Keratinocyte (primary cell): ENCODE data around the gene CELSR1.

ENCODE experiments used
- EZH2 ChIP-seq: IDR thresholded peaks from one replicate; pipeline ENCODE4 v1.6.1; 2012; ENCODE audit warnings: inconsistent platforms, mild to moderate bottlenecking, low read length, moderate library complexity
- TF ChIP-seq, protein P1 (sequence below), 3 experiments: IDR thresholded peaks in 1 of 3; conservative IDR thresholded peaks in 1 of 3; optimal IDR thresholded peaks in 1 of 3; 2 replicates in 2 of 3; 3 replicates in 1 of 3; pipeline versions ENCODE3 to v1.5.1; 2011; ENCODE audit warnings: low read length in 3 of 3, mild to moderate bottlenecking in 3 of 3, moderate library complexity in 2 of 3, control low read depth in 1 of 3, inconsistent platforms in 1 of 3; ENCODE audit not compliant: insufficient read depth in 2 of 3; ENCODE audit errors: extremely low read depth in 1 of 3

DNA sequence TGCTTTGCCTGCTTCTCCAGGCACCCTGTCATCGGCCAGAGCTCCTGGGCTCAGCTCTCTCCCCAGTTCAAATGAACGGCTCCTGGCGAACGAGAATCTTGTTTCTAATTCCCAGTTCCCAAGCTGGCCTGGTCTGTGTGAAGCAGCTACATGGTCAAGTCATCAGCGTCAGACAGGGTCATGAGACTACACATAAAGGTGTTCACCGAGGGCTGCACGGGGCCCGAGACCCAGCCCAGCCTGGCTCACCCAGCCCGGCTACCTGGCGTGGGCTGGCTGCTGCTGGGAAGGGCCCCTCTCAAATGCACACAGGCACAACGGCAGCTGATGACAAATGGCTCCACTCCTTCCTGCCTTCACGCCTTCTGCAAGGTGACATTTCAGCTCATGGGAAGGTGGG lies 14.6 kb upstream of the CELSR1 start:
- TF ChIP-seq, protein P1, sequence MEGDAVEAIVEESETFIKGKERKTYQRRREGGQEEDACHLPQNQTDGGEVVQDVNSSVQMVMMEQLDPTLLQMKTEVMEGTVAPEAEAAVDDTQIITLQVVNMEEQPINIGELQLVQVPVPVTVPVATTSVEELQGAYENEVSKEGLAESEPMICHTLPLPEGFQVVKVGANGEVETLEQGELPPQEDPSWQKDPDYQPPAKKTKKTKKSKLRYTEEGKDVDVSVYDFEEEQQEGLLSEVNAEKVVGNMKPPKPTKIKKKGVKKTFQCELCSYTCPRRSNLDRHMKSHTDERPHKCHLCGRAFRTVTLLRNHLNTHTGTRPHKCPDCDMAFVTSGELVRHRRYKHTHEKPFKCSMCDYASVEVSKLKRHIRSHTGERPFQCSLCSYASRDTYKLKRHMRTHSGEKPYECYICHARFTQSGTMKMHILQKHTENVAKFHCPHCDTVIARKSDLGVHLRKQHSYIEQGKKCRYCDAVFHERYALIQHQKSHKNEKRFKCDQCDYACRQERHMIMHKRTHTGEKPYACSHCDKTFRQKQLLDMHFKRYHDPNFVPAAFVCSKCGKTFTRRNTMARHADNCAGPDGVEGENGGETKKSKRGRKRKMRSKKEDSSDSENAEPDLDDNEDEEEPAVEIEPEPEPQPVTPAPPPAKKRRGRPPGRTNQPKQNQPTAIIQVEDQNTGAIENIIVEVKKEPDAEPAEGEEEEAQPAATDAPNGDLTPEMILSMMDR (optimal IDR thresholded peaks at IDR 0.05 in 1 of 3, IDR thresholded peaks at IDR 0.05 in 1 of 3, conservative IDR thresholded peaks at IDR 0.05 in 1 of 3; ENCODE audit: extremely low read depth in 1 of 3, insufficient read depth in 2 of 3, low read length in 3 of 3) = no peak
- TF ChIP-seq EZH2 = no peak
